ENCODE results near the gene SCUBE3.

Gene SCUBE3

GRCh38 chr6:35209622-35210247, 4.0 kb upstream of the SCUBE3 start:
- no peak for DNase-seq (ENCODE audit: low read depth, low spot score)

DNA sequence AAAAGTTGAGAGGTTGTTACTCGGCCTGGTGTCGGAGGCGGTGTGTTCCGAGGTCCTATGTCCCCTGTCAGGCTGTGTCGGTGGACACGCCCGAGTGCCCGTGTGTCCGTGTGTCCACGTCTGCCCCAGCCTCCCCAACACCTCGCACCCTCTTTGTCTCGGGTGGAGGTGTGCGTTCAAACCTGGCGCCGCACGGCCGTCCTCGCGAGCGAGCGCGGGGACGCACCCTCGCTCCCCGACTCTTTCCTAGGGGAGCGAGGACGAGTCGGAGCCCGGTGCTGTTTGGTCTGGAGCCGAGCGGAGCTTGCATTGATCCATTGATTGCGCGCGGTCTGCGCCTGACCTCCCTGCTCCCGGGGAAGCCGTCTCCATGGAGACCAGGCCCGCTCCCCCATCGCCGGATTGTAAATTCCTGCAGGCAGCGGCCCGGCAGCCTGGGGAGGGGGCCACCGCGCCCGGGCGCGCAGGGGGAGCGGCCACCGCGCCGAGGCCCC, 411 bp upstream of the SCUBE3 start:
- DNase-seq (ENCODE audit: low read depth, low spot score): no peak

DNA sequence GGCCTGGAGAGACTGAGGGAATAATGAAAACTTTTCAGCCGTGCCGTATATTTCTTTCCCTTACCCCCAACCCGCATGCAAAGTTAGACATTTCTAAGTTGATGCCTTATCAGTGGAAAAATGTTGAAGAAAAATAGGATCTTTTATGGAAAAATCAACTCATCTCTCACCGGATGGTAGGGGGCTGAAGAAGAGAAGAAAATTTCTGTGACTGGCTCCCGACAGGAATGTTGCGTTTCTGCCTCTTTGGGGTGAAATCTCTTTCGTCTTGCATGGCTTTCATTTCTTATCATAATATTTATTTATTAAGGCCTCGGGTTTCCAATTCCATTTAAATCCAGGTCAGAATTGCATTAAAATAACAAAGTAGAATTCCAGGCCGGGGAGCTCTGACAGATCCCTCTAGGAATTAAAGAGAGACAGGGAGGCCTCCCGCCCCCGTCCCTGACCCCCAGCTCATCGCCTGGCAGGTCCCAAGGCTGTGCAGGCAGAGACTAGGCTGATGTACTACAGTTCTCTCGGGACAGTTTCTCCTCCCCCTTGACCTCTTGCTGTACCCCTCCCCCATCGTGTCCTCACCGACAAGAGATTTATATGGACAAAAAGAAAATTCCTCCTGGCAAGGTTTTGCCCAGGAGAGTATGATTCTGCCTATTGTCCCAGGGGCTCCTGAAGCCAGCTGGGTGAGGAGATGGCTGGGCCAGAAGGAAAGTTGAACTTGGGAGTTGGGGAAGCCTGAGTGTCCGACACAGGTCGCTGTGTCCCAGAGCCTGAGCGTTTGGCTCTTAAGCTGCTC, 1.3 kb downstream of the SCUBE3 start:
- DNase-seq (ENCODE audit: low read depth, low spot score): no peak

DNA sequence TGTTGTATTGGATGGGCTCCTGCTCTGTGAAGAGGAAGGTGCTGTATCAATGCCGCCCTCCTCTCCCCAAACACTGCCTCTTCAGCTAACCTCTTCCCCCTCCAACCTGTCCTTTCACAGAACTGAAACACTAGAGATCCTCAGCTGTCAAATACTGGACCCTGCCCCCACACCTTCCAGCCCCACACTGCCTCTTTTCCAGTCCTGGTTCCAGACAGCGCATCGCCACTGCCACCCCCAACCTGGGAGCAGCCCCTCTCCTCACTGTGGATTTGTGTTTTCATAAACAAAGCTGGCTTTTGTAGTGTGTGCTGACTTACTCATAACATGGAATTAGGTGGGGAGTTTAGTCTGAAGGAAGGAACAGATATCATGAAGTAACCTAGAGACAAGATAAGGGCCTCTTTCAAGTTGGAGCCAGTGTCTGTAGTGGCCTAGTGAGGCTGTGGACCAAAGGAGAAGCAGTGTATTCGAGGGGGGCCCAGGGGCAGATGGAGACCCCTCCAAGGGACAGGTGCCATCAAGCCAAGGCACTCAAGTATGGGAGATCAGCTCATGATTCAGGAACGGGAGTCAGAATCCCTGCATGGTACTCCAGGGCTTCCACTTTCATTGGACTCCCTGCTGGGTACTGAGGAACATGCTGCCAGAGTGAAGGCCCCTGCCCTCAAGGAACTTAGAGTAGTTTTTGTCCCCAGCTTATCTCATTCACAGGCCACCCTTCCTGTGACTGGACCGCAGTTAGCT, 2.1 kb downstream of the SCUBE3 start:
- no peak for DNase-seq (ENCODE audit: low read depth, low spot score)

- no peak for DNase-seq (ENCODE audit: low read depth, low spot score)
Measured at GRCh38 chr6:35216412-35216732, 2.6 kb downstream of the SCUBE3 start.

GRCh38 chr6:35216851-35217811, 3.4 kb downstream of the SCUBE3 start:
- DNase-seq (ENCODE audit: low read depth, low spot score): no peak

DNA sequence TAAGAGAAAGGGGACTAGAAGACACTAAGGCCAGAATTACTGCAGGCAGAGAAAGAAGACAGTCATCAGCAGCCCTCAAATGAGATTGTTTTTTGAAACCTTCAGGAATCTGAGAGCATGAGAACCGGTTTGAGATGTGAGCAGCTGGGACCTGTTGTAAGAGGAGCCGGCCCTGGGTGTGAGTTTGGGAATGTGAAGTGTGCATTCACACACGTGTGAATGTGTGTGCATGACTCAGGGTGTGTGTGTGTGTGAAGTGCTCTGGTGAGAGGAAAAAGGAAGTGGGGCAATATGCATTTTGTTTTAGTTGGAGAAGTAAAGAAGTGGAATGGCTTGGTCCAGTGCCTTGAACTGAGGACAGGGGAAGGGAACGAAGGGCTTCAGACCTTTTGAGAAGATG, 4.3 kb downstream of the SCUBE3 start:
- no peak for DNase-seq (ENCODE audit: low read depth, low spot score)

- no peak for DNase-seq (ENCODE audit: low read depth, low spot score)
Measured at GRCh38 chr6:35218456-35218855, 4.7 kb downstream of the SCUBE3 start.

DNA sequence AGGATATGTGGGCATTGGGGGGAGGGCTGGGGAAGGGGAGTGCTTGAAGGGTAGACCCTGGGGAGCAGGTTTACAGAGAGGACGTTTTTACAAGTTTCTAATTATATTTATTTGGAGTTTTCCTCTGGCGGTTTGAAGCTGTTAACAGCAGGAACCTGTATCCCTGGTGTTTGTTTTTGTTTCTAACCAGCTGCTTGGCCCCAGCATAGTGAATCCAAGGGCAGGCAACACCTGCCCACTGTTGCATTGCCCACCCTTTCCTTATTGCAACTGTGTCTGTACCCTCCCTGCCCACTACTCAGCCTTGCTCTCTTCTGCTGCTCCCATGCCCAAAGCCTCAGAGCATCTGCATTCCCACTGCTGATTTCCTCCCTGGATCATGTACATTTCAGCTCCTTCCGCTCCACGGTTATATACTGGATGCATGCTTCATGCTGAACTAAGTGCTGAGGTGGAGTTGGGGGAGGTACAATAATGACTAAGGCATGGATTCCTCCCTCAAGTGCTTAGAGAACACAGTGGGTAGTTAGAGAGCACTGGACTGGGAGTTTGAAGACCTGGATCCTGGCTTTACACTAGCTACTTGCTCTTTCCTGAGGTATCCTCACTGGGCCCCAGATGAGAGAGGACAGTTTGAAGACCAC, 6.0 kb downstream of the SCUBE3 start:
- DNase-seq (ENCODE audit: low read depth, low spot score): no peak

DNA sequence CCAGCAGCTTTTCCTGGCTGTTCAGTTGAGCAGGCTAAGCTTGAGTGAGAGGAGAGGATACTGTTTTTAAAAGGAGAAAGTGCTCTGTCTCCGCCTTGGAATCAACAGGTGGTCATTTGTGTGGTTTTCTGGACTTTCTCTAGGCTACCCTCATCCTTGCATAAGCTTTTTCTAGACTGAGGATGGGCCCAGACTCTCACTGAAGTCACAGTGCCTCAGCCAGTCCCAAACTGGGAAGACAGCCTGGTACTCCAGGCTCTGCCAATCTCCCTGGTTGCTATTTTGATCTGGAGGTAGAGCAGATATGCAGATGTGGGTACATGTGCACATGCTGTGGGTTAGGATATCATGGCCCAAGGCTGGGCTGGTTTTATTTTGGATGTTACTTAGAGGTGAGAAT, 7.0 kb downstream of the SCUBE3 start:
- no peak for DNase-seq (ENCODE audit: low read depth, low spot score)

DNA sequence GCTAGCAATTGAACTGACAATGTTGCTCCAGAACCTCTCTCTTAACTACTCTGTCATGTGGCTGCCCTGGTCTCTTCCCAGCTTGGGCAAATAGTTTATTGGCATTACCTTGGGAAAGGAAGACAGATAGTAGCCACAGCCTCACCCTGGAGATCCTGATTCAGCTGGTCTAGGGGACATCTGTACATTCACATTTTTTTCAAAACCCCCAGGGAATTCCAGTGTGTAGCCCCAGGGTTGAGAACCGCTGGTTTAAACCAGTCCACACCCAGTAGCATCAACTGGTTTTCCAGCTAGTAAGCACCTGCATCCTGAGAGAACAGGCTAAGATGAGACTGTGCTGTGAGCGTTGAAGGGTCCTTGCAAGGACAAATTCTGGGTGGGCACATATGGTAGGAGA, 9.6 kb downstream of the SCUBE3 start:
- DNase-seq (ENCODE audit: low read depth, low spot score): no peak

DNA sequence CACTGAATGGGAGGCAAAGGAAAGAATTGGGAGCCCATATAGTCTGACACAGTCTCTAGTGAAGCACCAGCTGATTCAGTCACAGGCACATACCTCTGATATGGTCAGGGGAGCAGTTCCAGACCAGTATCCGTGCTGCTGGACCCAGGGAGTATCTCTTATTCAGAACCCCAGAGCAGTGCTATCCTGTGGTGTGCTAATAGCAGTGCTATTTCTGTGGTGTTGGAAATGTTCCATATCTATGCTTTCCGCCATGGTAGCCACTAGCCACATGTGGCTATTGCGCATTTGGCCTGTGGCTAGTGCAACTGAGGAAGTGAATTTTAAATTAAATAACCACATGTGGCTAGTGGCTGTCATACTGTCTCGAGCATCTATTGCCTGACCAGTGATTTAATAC, 11.0 kb downstream of the SCUBE3 start:
- DNase-seq (ENCODE audit: low read depth, low spot score): no peak

GRCh38 chr6:35228481-35228880, 14.7 kb downstream of the SCUBE3 start:
- DNase-seq (ENCODE audit: low read depth, low spot score): no peak

DNA sequence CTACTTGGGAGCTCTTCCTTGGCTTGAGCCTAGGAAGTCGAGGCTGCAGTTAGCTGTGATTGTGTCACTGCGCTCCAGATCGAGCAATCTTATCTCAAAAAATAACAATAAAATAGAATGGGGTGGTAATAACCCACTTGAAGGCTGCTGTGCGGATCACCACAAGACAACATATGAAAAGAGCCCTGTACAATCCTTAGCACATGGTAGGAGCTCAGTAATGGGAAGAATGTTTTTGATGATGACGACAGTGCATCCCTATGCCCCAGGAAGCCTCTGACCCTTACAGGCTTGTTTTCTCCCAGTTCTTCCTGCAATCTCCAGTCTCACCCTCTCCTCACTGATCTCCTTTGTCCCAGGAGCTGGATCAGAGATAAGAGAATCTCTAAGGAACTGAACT, 15.5 kb downstream of the SCUBE3 start:
- no peak for DNase-seq (ENCODE audit: low read depth, low spot score)

GRCh38 chr6:35230498-35230897, 16.7 kb downstream of the SCUBE3 start:
- no peak for DNase-seq (ENCODE audit: low read depth, low spot score)

DNA sequence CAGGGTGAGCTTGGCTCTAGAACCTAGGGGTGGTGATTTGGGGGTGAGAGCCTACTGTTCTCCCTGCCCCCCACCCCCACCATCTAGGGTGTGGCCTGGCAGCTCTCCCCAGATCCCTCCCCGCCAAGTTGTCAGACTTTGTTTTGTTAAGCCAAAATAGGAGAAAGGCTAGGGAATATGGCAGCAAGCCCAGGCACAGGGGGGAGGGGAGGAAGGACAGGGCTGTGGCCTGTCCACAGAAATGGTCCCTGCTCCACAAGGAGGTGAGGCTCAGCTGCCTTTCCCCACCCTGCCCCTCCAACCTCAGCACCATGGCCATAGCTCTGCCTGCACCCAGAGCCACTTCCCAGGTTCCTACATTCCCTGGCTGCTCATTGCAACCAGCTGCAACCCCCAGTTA, 17.2 kb downstream of the SCUBE3 start:
- DNase-seq (ENCODE audit: low read depth, low spot score): no peak

DNA sequence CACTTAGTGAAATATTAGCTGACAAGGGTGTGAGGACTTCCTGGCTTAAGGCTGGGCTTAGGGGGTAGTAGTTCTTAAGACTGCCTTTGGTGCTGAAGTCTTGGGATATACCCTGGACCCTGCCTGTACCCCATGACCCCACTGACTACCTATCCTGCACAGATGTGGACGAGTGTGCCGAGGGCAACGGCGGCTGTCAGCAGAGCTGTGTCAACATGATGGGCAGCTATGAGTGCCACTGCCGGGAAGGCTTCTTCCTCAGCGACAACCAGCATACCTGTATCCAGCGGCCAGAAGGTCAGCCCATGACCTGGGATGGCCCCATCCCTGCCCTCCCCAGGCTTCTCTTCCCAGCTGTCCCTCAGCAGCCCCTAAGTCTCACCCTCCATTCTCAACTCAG, 17.8 kb downstream of the SCUBE3 start:
- no peak for DNase-seq (ENCODE audit: low read depth, low spot score)

- no peak for DNase-seq (ENCODE audit: low read depth, low spot score)
Measured at GRCh38 chr6:35234901-35235300, 21.1 kb downstream of the SCUBE3 start.

GRCh38 chr6:35236223-35236622, 22.5 kb downstream of the SCUBE3 start:
- DNase-seq (ENCODE audit: low read depth, low spot score): no peak

- DNase-seq (ENCODE audit: low read depth, low spot score): no peak
Measured at GRCh38 chr6:35237476-35237875, 23.7 kb downstream of the SCUBE3 start.

DNA sequence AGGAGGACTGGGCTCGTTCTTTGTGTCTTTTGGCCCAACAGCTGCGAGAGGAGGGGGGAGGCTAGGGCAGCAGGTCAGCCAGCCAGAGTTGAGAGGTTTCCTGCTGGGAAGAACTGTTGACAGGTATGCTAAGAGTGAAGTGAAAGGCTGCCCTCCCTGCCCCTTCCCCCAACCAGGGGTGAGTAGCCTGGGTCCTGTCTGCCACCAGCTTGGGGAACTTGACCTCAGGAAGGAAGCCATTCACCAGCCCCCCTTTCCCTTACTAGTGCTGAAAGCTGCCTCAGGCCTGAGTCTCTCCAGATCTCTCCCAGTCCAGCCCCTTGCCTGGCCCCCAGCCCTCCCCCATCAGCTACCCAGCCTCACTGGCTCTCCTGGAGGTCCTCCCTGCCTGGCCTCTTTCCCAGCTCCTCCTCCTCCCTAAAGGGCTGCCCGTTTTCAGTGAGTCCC, 25.1 kb downstream of the SCUBE3 start:
- DNase-seq (ENCODE audit: low read depth, low spot score): no peak

Data from brain pericyte (primary cell).